K562 (cell line): ENCODE measurements around the gene HS3ST5. TPM values are rescaled to one million over a fixed set of nuclear protein-coding genes. Genes with fewer than 3 reads are reported as not detected.

ENCODE experiments used
- ATAC-seq: fragments of 200-7000 bp; cut with Tn5 transposase; 3 replicates; pipeline ENCODE4 v1.9.1; 2020; ENCODE audit warnings: moderate library complexity
- BruUV-seq: library from RNA; stranded (reverse); fragments of 400-500 nt; replicated peaks from 2 replicates; lab custom pipeline; 2021; lab: Mats Ljungman, UMichigan
- CTCF ChIA-PET: fragments of 300-600 bp; formaldehyde crosslinking; extraction: SDS; loops from one replicate; lab custom pipeline; 2021; ENCODE audit warnings: low intra/inter-chr PET ratio; lab: Yijun Ruan, JAX
- POLR2A ChIA-PET: fragments of 300-600, 350-650 bp; sonication (Branson Sonifier 250); formaldehyde crosslinking; extraction: SDS; loops from one replicate; lab custom pipeline; 2021; ENCODE audit warnings: antibody characterized with exemption, inconsistent platforms; lab: Yijun Ruan, JAX
- DNase-seq, 4 experiments: peaks; one replicate each; pipeline versions ENCODE4 v3.0.0 to v3.0.0-alpha.2; 2011 to 2018; ENCODE audit warnings: low spot score in 3 of 4, mixed read lengths in 3 of 4; ENCODE audit errors: extremely low read depth in 1 of 4
- FAIRE-seq: peaks from 2 replicates; lab custom pipeline; 2011; peaks lifted over from hg19 to GRCh38; lab: Jason Lieb, UNC
- H2AFZ ChIP-seq: 2 replicates; pipeline ENCODE4 v1.6.0; 2011; ENCODE audit warnings: low read depth, low read length, control low read depth, inconsistent platforms
- H3K27ac ChIP-seq: fragments of 200-600 bp; 3 replicates; pipeline ENCODE4 v1.8.0; 2011; ENCODE audit warnings: low read depth, mild to moderate bottlenecking, control low read depth, inconsistent platforms, low read length, moderate library complexity, mixed read lengths; ENCODE audit errors: extremely low read depth
- H3K27me3 ChIP-seq, 2 experiments: fragments of 300-600 bp in 1 of 2; 2 replicates in 1 of 2; 3 replicates in 1 of 2; pipeline versions ENCODE4 v1.6.0 to v1.8.0; 2011; ENCODE audit warnings: inconsistent platforms in 2 of 2, low read length in 2 of 2, mild to moderate bottlenecking in 1 of 2, mixed read lengths in 1 of 2, moderate library complexity in 1 of 2; ENCODE audit not compliant: control insufficient read depth in 2 of 2, insufficient read depth in 2 of 2
- H3K36me3 ChIP-seq: fragments of 300-600 bp; 3 replicates; pipeline ENCODE4 v1.8.0; 2011; ENCODE audit warnings: mild to moderate bottlenecking, low read length, inconsistent platforms; ENCODE audit not compliant: control insufficient read depth, insufficient read depth
- H3K4me1 ChIP-seq, 2 experiments: fragments of 200-600 bp in 1 of 2; replicated peaks in 1 of 2; 2 replicates in 1 of 2; 3 replicates in 1 of 2; pipeline versions ENCODE4 v1.5.1 to v1.8.0; 2011; ENCODE audit warnings: inconsistent platforms in 2 of 2, low read length in 2 of 2, mild to moderate bottlenecking in 1 of 2, mixed read lengths in 1 of 2, moderate library complexity in 1 of 2; ENCODE audit not compliant: control insufficient read depth in 2 of 2, insufficient read depth in 2 of 2
- H3K4me2 ChIP-seq: 2 replicates; pipeline ENCODE4 v1.6.1; 2011; ENCODE audit warnings: low read length, control low read depth, inconsistent platforms, mixed read lengths; ENCODE audit not compliant: insufficient read depth
- H3K4me3 ChIP-seq: fragments of 200-600 bp; sonication (generic), shearing (Covaris generic); 2 replicates; pipeline ENCODE4 v1.5.1; 2016; ENCODE audit warnings: control low read depth, inconsistent platforms
- H3K79me2 ChIP-seq: fragments of 200-600 bp; 3 replicates; pipeline ENCODE4 v1.8.0; 2011; ENCODE audit warnings: low read length, inconsistent platforms; ENCODE audit not compliant: control insufficient read depth, insufficient read depth
- H3K9ac ChIP-seq, 2 experiments: 2 replicates each; pipeline versions ENCODE4 v1.6.0 to v1.6.1; 2011; ENCODE audit warnings: low read depth in 2 of 2, low read length in 2 of 2, control low read depth in 1 of 2, inconsistent platforms in 1 of 2, mild to moderate bottlenecking in 1 of 2, mixed read lengths in 1 of 2; ENCODE audit not compliant: insufficient read depth in 1 of 2
- H3K9me1 ChIP-seq: one replicate; pipeline ENCODE4 v1.6.0; 2011; ENCODE audit warnings: inconsistent platforms, mild to moderate bottlenecking, low read length, moderate library complexity; ENCODE audit not compliant: control insufficient read depth, insufficient read depth
- H3K9me3 ChIP-seq: replicated peaks from 2 replicates; pipeline ENCODE4 v1.5.1; 2011; ENCODE audit warnings: low read depth, low read length, inconsistent platforms; ENCODE audit not compliant: control insufficient read depth, insufficient read depth
- H4K20me1 ChIP-seq: replicated peaks from 2 replicates; pipeline ENCODE4 v1.6.1; 2011; ENCODE audit warnings: low read length, inconsistent platforms, mixed read lengths; ENCODE audit not compliant: control insufficient read depth, insufficient read depth
- BHLHE40 ChIP-seq: IDR thresholded peaks from 2 replicates; pipeline ENCODE4 v1.6.1; 2011; ENCODE audit warnings: low read length, improper control_type of control experiment
- BRF1 ChIP-seq: IDR thresholded peaks from 3 replicates; pipeline ENCODE4 v1.6.1; 2011; ENCODE audit warnings: borderline replicate concordance, mild to moderate bottlenecking; ENCODE audit not compliant: insufficient read length; ENCODE audit errors: extremely low read depth
- FOXA3 ChIP-seq, 2 experiments: fragments of 450-650 bp in 1 of 2; sonication (generic) in 1 of 2; formaldehyde crosslinking; IDR thresholded peaks in 1 of 2; conservative IDR thresholded peaks in 1 of 2; 2 replicates each; pipeline versions ENCODE4 v1.4.0 to v1.8.0; 2020 to 2022; ENCODE audit warnings: mild to moderate bottlenecking in 2 of 2, missing genetic modification reagents in 1 of 2
- MYNN ChIP-seq, 2 experiments: sonication (generic); formaldehyde crosslinking in 1 of 2; IDR thresholded peaks; 2 replicates each; pipeline versions ENCODE4 v1.5.0 to v1.6.1; 2016 to 2020; ENCODE audit warnings: antibody characterized with exemption in 1 of 2, missing genetic modification reagents in 1 of 2
- RFX7 ChIP-seq: fragments of 250-450 bp; sonication (Bioruptor Pico); IDR thresholded peaks from 2 replicates; pipeline ENCODE4 v1.5.1; 2021; ENCODE audit warnings: mild to moderate bottlenecking
- SRSF3 ChIP-seq: fragments of 200-400 bp; formaldehyde crosslinking; IDR thresholded peaks from 2 replicates; pipeline ENCODE4 v1.6.1; 2016; ENCODE audit warnings: mild to moderate bottlenecking, low read length, moderate library complexity; ENCODE audit not compliant: insufficient read depth
- SUPT5H ChIP-seq: fragments of 450-650 bp; IDR thresholded peaks from 2 replicates; pipeline ENCODE4 v1.6.1; 2016
- TEAD2 ChIP-seq: fragments of 450-650 bp; IDR thresholded peaks from 2 replicates; pipeline ENCODE4 v1.6.1; 2016; ENCODE audit warnings: missing genetic modification characterization, control low read depth, missing compliant biosample characterization
- TSHZ1 ChIP-seq: fragments of 250-450 bp; sonication (Bioruptor Pico); IDR thresholded peaks from 2 replicates; pipeline ENCODE4 v1.4.0; 2020; ENCODE audit warnings: mild to moderate bottlenecking, moderate library complexity
- XRCC4 ChIP-seq: IDR thresholded peaks from one replicate; pipeline ENCODE4 v1.6.1; 2011; ENCODE audit not compliant: insufficient read depth, insufficient read length; ENCODE audit errors: extremely low read depth
- ZBTB11 ChIP-seq, 3 experiments: fragments of 200-800 bp in 1 of 3; fragments of 250-450 bp in 1 of 3; fragments of 450-650 bp in 1 of 3; sonication (Bioruptor Pico) in 1 of 3; sonication (Bioruptor generic) in 1 of 3; formaldehyde crosslinking in 1 of 3; IDR thresholded peaks; 2 replicates each; pipeline versions ENCODE4 v1.6.1 to v1.8.0; 2016 to 2022; ENCODE audit warnings: mild to moderate bottlenecking in 2 of 3, missing genetic modification characterization in 2 of 3, missing compliant biosample characterization in 1 of 3, moderate library complexity in 1 of 3
- ZNF165 ChIP-seq: fragments of 250-450 bp; sonication (Bioruptor Pico); IDR thresholded peaks from 2 replicates; pipeline ENCODE4 v1.4.0; 2020; ENCODE audit warnings: borderline replicate concordance
- ZNF583 ChIP-seq: fragments of 250-450 bp; sonication (Bioruptor Pico); IDR thresholded peaks from 2 replicates; pipeline ENCODE4 v1.4.0; 2020
- in situ Hi-C: fragments of 300-500 bp; cut with MboI; formaldehyde crosslinking; loops from 4 replicates; pipeline ENCODE4 v1.15.0; 2018; ENCODE audit warnings: inconsistent platforms, mixed read lengths
- intact Hi-C: fragments of 100-400 bp; cut with micrococcal nuclease; formaldehyde crosslinking; loops from 2 replicates; pipeline ENCODE4 v1.14.2; 2022
- polyA plus RNA-seq, 8 experiments: library from polyadenylated mRNA; depleted of rRNA in 4 of 8; stranded (reverse) in 5 of 8; unstranded in 3 of 8; fragments of >200 nt; fragmentation: Nextera tagmentation in 2 of 8; fragmentation: Illumina TruSeq in 1 of 8; extraction: Ambion mirVana in 2 of 8; extraction: Trizol in 1 of 8; gene quantifications; 2 replicates each; pipeline versions ENCODE4 v1.2.1 to v1.2.3, GENCODE V29; 2011 to 2014; ENCODE audit warnings: inconsistent platforms in 1 of 8, missing spikeins in 1 of 8
- total RNA-seq, 7 experiments: library from RNA; depleted of rRNA in 6 of 7; stranded (reverse); fragments of >200 nt in 6 of 7; fragmentation: Illumina TruSeq in 2 of 7; extraction: Trizol in 2 of 7; gene quantifications; 2 replicates each; pipeline versions ENCODE4 v1.2.1 to v1.2.3, GENCODE V29; 2011 to 2021; ENCODE audit warnings: low replicate concordance in 1 of 7
- TF ChIP-seq, protein P1 (sequence below): fragments of 450-650 bp; formaldehyde crosslinking; IDR thresholded peaks from 2 replicates; pipeline ENCODE4 v1.4.0; 2020; ENCODE audit warnings: mild to moderate bottlenecking, mixed read lengths

The HS3ST5 gene
- total and polyA plus RNA-seq, 9 of the 15 experiments (the other 6 are each of a cell fraction or from before 2014, with no cell fraction given) = not detected

DNA sequence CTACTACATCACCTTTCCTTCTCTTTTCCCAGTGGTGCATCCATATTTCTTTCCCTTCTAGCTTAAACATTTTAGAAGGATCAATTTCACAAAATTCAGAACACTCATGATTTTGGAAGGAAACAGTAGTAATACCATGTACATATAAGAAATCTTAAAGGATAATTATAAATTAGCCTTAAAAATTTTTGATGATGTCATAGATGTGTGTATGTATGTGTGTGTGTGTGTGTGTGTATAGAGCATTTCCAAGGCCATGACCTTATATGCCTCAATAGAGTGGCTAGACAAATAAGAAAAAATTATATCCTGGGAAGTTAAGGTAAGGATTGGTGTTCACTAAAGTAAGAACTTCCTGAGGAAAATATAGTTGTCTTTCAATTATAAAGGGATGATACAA, 24.1 kb upstream of the HS3ST5 start:
- Histone ChIP-seq H3K36me3 (no peaks in the 10 kb centered on the region), H3K4me1 (no peaks in the 10 kb centered on the region), H3K79me2 (no peaks in the 10 kb centered on the region), H3K9me1 (no peaks in the 10 kb centered on the region), H3K27ac (no peak overlapping the region), H4K20me1 (no peaks in the 10 kb centered on the region), H3K9me3 (no peaks in the 10 kb centered on the region; the same call in 1 of the 2 replicates), H3K9ac (no peak overlapping the region), H3K27me3 (no peaks in the 10 kb centered on the region), H2AFZ (no peak overlapping the region), H3K4me2 (no peak overlapping the region), H3K4me3 (no peak overlapping the region)
- ChIA-PET POLR2A (no interaction called here), CTCF (no interaction called here)
- FAIRE-seq (no peak), ATAC-seq (no peak), DNase-seq (no peak)
- intact Hi-C loops (no loop called here), in situ Hi-C loops (no loop called here)
- BruUV-seq = no TSS peak
- no peak for TF ChIP-seq TEAD2 (tag)
- no peak for TF ChIP-seq RFX7 (CRISPR knock-in tag)
- TF ChIP-seq ZBTB11 (CRISPR knock-in tag; IDR thresholded peaks at IDR 0.05) = no peak
- TF ChIP-seq ZNF165 (CRISPR knock-in tag) = no peak
- TF ChIP-seq, protein P1, sequence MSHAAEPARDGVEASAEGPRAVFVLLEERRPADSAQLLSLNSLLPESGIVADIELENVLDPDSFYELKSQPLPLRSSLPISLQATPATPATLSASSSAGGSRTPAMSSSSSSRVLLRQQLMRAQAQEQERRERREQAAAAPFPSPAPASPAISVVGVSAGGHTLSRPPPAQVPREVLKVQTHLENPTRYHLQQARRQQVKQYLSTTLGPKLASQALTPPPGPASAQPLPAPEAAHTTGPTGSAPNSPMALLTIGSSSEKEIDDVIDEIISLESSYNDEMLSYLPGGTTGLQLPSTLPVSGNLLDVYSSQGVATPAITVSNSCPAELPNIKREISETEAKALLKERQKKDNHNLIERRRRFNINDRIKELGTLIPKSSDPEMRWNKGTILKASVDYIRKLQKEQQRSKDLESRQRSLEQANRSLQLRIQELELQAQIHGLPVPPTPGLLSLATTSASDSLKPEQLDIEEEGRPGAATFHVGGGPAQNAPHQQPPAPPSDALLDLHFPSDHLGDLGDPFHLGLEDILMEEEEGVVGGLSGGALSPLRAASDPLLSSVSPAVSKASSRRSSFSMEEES (CRISPR knock-in tag) = no peak
- TF ChIP-seq SRSF3 = no peak
- no peak for TF ChIP-seq ZNF583 (CRISPR knock-in tag)
- no peak for TF ChIP-seq XRCC4
- no peak for TF ChIP-seq MYNN (IDR thresholded peaks at IDR 0.05)
- no peak for TF ChIP-seq MYNN (CRISPR knock-in tag; IDR thresholded peaks at IDR 0.05)
- no peak for TF ChIP-seq SUPT5H
- TF ChIP-seq BRF1 = no peak
- no peak for TF ChIP-seq BHLHE40
- no peak for TF ChIP-seq TSHZ1
- TF ChIP-seq FOXA3 (CRISPR knock-in tag; conservative IDR thresholded peaks at IDR 0.05 in 1 of 2, IDR thresholded peaks at IDR 0.05 in 1 of 2) = no peak
